Esophagus muscularis mucosa (tissue), 4 donors: ENCODE results near the gene TRDMT1.

Experiments used
- CTCF ChIP-seq, 3 experiments: fragments of 200-600 bp in 2 of 3; fragments of 450-650 bp in 1 of 3; sonication (generic) in 2 of 3; IDR thresholded peaks; one replicate each; pipeline ENCODE4 v1.5.1; 2017 to 2019; ENCODE audit warnings: antibody characterized with exemption in 3 of 3, mild to moderate bottlenecking in 2 of 3, moderate library complexity in 1 of 3
- EP300 ChIP-seq: sonication (generic); formaldehyde crosslinking; IDR thresholded peaks from one replicate; pipeline ENCODE4 v1.6.1; 2017; ENCODE audit warnings: antibody characterized with exemption
- POLR2A ChIP-seq: fragments of 450-650 bp; IDR thresholded peaks from one replicate; pipeline ENCODE4 v1.6.1; 2017; ENCODE audit warnings: antibody characterized with exemption, moderate library complexity, mild to moderate bottlenecking, low read depth
- POLR2AphosphoS5 ChIP-seq, 2 donors: sonication (generic); formaldehyde crosslinking; IDR thresholded peaks; one replicate each; pipeline ENCODE4 v1.6.1; 2017; ENCODE audit warnings: antibody characterized with exemption in 2 of 2

GRCh38 chr10:17128261-17128660 lies 73.2 kb downstream of the TRDMT1 start:
- no peak for TF ChIP-seq POLR2A
- TF ChIP-seq POLR2AphosphoS5 (IDR thresholded peaks at IDR 0.05): no peak
- no peak for TF ChIP-seq CTCF (IDR thresholded peaks at IDR 0.05)
- TF ChIP-seq EP300: no peak
